ENCODE data around the gene ITGA8. TPM values are rescaled to one million over a fixed set of nuclear protein-coding genes. Genes with fewer than 3 reads are reported as not detected.

ITGA8 gene
- total RNA-seq, 1 donor from 2014 or later: 9.4 TPM

DNA sequence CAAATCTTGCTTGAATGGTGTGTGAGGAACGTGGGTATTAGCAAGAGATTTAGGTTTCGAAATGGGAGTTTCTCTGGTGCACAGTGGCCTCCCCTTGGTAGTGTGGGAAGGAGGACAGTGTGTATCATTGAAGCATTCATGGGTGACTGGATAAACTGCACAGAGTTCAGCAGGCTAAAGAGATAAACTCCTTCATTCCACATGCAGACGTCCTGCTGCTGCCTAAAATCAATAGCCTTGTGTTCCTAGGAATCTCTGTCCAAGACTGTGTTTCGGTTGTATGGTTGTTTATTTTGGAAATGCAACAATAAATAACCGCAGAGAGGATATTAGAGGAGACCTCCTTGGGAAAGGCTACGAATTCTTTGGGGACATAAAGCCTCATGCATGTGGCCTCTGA is 247.7 kb downstream of the ITGA8 start:
- H3K4me3 ChIP-seq (ENCODE audit: low read length in 3 of 3): no peak overlapping the region
- H3K36me3 ChIP-seq (ENCODE audit: control insufficient read depth in 3 of 3, insufficient read depth in 3 of 3, low read length in 3 of 3): no peaks in the 10 kb centered on the region
- no peak overlapping the region for H3K27ac ChIP-seq (ENCODE audit: low read depth, low read length)
- no peaks in the 10 kb centered on the region for H3K4me1 ChIP-seq (ENCODE audit: control insufficient read depth in 3 of 3, insufficient read depth in 3 of 3, low read length in 3 of 3)
- H3K27me3 ChIP-seq (ENCODE audit: control insufficient read depth in 3 of 3, insufficient read depth in 3 of 3, low read length in 3 of 3): peaks cover 0 to 3% (median 0%) of the 10 kb centered on the region in 3 donors
- no peaks in the 10 kb centered on the region for H3K9me3 ChIP-seq (ENCODE audit: control insufficient read depth in 3 of 3, low read length in 3 of 3)
- no peak overlapping the region for H3K9ac ChIP-seq (ENCODE audit: low read depth in 1 of 3, low read length in 3 of 3)

GRCh38 chr10:15469111-15469510 is 250.6 kb downstream of the ITGA8 start:
- Histone ChIP-seq H3K36me3 (ENCODE audit: control insufficient read depth in 3 of 3, insufficient read depth in 3 of 3, low read length in 3 of 3) (no peaks in the 10 kb centered on the region), H3K9ac (ENCODE audit: low read depth in 1 of 3, low read length in 3 of 3) (no peak overlapping the region), H3K4me1 (ENCODE audit: control insufficient read depth in 3 of 3, insufficient read depth in 3 of 3, low read length in 3 of 3) (no peaks in the 10 kb centered on the region), H3K27me3 (ENCODE audit: control insufficient read depth in 3 of 3, insufficient read depth in 3 of 3, low read length in 3 of 3) (peaks cover 0 to 3% (median 0%) of the 10 kb centered on the region in 3 donors), H3K9me3 (ENCODE audit: control insufficient read depth in 3 of 3, low read length in 3 of 3) (no peaks in the 10 kb centered on the region), H3K4me3 (ENCODE audit: low read length in 3 of 3) (no peak overlapping the region), H3K27ac (ENCODE audit: low read depth, low read length) (no peak overlapping the region)

DNA sequence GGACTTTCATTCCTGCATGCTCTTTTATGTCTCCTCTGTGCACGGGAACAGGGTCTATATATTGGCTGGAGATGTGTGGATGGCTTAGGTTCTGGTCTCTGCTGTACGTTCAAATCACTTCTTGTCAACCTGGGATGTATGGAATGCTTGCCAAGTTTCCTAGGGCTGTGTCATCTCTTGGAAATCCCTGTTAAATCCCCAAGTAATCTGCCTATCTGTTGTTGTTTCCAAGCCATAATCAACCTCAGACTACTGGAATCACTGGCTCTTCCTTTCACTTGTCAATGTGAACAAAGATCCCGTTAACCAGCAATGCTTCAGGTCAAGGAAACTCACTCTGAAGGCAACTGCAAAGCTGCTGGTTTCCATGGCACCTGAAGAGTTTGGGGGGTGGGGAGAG is 255.3 kb downstream of the ITGA8 start:
- no peaks in the 10 kb centered on the region for H3K4me1 ChIP-seq (ENCODE audit: control insufficient read depth in 3 of 3, insufficient read depth in 3 of 3, low read length in 3 of 3)
- no peak overlapping the region for H3K4me3 ChIP-seq (ENCODE audit: low read length in 3 of 3)
- H3K9ac ChIP-seq (ENCODE audit: low read depth in 1 of 3, low read length in 3 of 3): no peak overlapping the region
- no peaks in the 10 kb centered on the region for H3K27me3 ChIP-seq (ENCODE audit: control insufficient read depth in 3 of 3, insufficient read depth in 3 of 3, low read length in 3 of 3)
- no peak overlapping the region for H3K27ac ChIP-seq (ENCODE audit: low read depth, low read length)
- H3K36me3 ChIP-seq (ENCODE audit: control insufficient read depth in 3 of 3, insufficient read depth in 3 of 3, low read length in 3 of 3): no peaks in the 10 kb centered on the region
- H3K9me3 ChIP-seq (ENCODE audit: control insufficient read depth in 3 of 3, low read length in 3 of 3): no peaks in the 10 kb centered on the region

Other genes starting within 250 kb of the ITGA8 start
- 71.5 TPM for gene MINDY3, start 140.6 kb upstream of the ITGA8 start, total RNA-seq